OCI-LY7 (cell line): ENCODE measurements around the gene MN1. TPM values are rescaled to one million over a fixed set of nuclear protein-coding genes. Genes with fewer than 3 reads are reported as not detected.

Experiments used
- BruUV-seq: library from RNA; stranded (reverse); fragments of 400-500 nt; replicated peaks from 2 replicates; lab custom pipeline; 2021; lab: Mats Ljungman, UMichigan
- CTCF ChIA-PET: fragments of 300-600 bp; sonication (Branson Sonifier 250); formaldehyde crosslinking; loops from one replicate; lab custom pipeline; 2022; ENCODE audit warnings: antibody characterized with exemption; ENCODE audit not compliant: unreplicated experiment; lab: Charles Lee
- POLR2A ChIA-PET: fragments of 300-600 bp; sonication (Branson Sonifier 250); formaldehyde crosslinking; loops from one replicate; lab custom pipeline; 2022; ENCODE audit warnings: antibody characterized with exemption; lab: Charles Lee
- DNase-seq: peaks from one replicate; pipeline ENCODE4 v3.0.0-alpha.2; 2015; ENCODE audit warnings: low spot score
- H2AFZ ChIP-seq: fragments of 200-600 bp; sonication (generic), shearing (Covaris generic); 2 replicates; pipeline ENCODE4 v1.6.1; 2014; ENCODE audit warnings: mild to moderate bottlenecking, antibody characterized with exemption, low read length, moderate library complexity
- H3K27ac ChIP-seq: fragments of 200-600 bp; sonication (generic); 2 replicates; pipeline ENCODE4 v1.5.1; 2014; ENCODE audit warnings: mixed run types, low read depth, mild to moderate bottlenecking, moderate library complexity, low read length, inconsistent platforms; ENCODE audit not compliant: poor library complexity, severe bottlenecking
- H3K36me3 ChIP-seq: fragments of 200-600 bp; sonication (generic); 2 replicates; pipeline ENCODE4 v1.6.1; 2014; ENCODE audit warnings: mild to moderate bottlenecking, antibody characterized with exemption, low read length, moderate library complexity, mixed read lengths; ENCODE audit not compliant: insufficient read depth
- H3K4me1 ChIP-seq: fragments of 200-600 bp; sonication (generic); 2 replicates; pipeline ENCODE4 v1.5.1; 2014; ENCODE audit warnings: mild to moderate bottlenecking, low read length; ENCODE audit not compliant: insufficient read depth, poor library complexity, severe bottlenecking
- H3K4me2 ChIP-seq: fragments of 200-600 bp; sonication (generic); 2 replicates; pipeline ENCODE4 v1.6.1; 2014; ENCODE audit warnings: mild to moderate bottlenecking, low read length
- H3K4me3 ChIP-seq: fragments of 200-600 bp; sonication (generic); 2 replicates; pipeline ENCODE4 v1.5.1; 2014; ENCODE audit warnings: mild to moderate bottlenecking, low read depth, low read length; ENCODE audit not compliant: poor library complexity, severe bottlenecking
- H3K79me2 ChIP-seq: fragments of 200-600 bp; sonication (generic); 2 replicates; pipeline ENCODE4 v1.6.1; 2016; ENCODE audit warnings: low read depth, mild to moderate bottlenecking, low read length, moderate library complexity, mixed read lengths; ENCODE audit not compliant: insufficient read depth
- H3K9me2 ChIP-seq: fragments of 200-600 bp; sonication (generic); 2 replicates; pipeline ENCODE4 v1.6.1; 2016; ENCODE audit warnings: mild to moderate bottlenecking, low read length, mixed read lengths; ENCODE audit not compliant: insufficient read depth
- H3K9me3 ChIP-seq: fragments of 200-600 bp; sonication (generic); 2 replicates; pipeline ENCODE4 v1.6.1; 2014; ENCODE audit warnings: mild to moderate bottlenecking, mixed run types, low read length, mixed read lengths
- H4K20me1 ChIP-seq: fragments of 200-600 bp; sonication (generic); 2 replicates; pipeline ENCODE4 v1.6.1; 2014; ENCODE audit warnings: mild to moderate bottlenecking, antibody characterized with exemption, low read length, moderate library complexity, mixed read lengths; ENCODE audit not compliant: insufficient read depth
- EZH2phosphoT487 ChIP-seq: fragments of 200-600 bp; sonication (generic); IDR thresholded peaks from 2 replicates; pipeline ENCODE4 v1.6.1; 2018; ENCODE audit warnings: low read depth, borderline replicate concordance, mild to moderate bottlenecking, mixed run types, antibody characterized with exemption, low read length, moderate library complexity, mixed read lengths
- intact Hi-C: fragments of 100-400 bp; cut with micrococcal nuclease; formaldehyde crosslinking; loops from one replicate; pipeline ENCODE4 v1.10.0; 2022; ENCODE audit not compliant: unreplicated experiment
- total RNA-seq, 2 experiments: library from RNA; depleted of rRNA in 1 of 2; stranded (reverse); fragments of >200 nt in 1 of 2; shearing (Covaris generic) in 1 of 2; gene quantifications; 2 replicates each; pipeline ENCODE4 v1.2.3, GENCODE V29; 2014 to 2022
- TF ChIP-seq, protein P1 (sequence below): fragments of 200-600 bp; sonication (generic); conservative IDR thresholded peaks from 2 replicates; pipeline ENCODE4 v1.5.1; 2014; ENCODE audit warnings: mild to moderate bottlenecking, antibody characterized with exemption, low read length, moderate library complexity, mixed read lengths

The MN1 gene
- total RNA-seq, 2 experiments from 2014 or later = 0.47 TPM; not detected in 1

DNA sequence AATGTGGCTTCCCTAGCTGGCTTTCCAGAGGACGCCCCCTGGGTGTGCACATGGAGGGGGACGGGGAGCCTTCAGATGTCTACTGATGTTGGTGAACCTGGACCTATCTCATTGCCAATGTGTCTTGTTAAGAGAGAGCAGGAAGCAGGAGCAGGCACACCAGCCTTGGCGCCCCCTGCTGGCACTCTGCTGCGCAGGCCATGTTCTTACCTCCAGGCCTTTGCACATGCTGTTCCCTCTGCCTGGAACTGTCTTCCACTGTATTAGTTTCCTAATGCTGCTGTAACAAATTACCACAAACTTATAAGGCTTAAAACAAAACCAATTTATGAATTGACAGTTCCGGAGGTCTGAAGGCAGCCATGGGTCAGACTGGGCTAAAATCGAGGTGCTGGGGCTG, 23.6 kb upstream of the MN1 start:
- ChIA-PET CTCF (no interaction called here), POLR2A (no interaction called here)
- H3K4me2 ChIP-seq = no peak overlapping the region
- no peaks in the 10 kb centered on the region for H4K20me1 ChIP-seq
- no peaks in the 10 kb centered on the region for H3K4me1 ChIP-seq
- no peak overlapping the region for H2AFZ ChIP-seq
- no TSS peak for BruUV-seq
- no peak for TF ChIP-seq EZH2phosphoT487
- TF ChIP-seq, protein P1, sequence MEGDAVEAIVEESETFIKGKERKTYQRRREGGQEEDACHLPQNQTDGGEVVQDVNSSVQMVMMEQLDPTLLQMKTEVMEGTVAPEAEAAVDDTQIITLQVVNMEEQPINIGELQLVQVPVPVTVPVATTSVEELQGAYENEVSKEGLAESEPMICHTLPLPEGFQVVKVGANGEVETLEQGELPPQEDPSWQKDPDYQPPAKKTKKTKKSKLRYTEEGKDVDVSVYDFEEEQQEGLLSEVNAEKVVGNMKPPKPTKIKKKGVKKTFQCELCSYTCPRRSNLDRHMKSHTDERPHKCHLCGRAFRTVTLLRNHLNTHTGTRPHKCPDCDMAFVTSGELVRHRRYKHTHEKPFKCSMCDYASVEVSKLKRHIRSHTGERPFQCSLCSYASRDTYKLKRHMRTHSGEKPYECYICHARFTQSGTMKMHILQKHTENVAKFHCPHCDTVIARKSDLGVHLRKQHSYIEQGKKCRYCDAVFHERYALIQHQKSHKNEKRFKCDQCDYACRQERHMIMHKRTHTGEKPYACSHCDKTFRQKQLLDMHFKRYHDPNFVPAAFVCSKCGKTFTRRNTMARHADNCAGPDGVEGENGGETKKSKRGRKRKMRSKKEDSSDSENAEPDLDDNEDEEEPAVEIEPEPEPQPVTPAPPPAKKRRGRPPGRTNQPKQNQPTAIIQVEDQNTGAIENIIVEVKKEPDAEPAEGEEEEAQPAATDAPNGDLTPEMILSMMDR = peak; percentile 79
- H3K27ac ChIP-seq = no peak overlapping the region
- no peaks in the 10 kb centered on the region for H3K79me2 ChIP-seq
- no peaks in the 10 kb centered on the region for H3K36me3 ChIP-seq
- intact Hi-C loops = no loop called here
- no peaks in the 10 kb centered on the region for H3K9me2 ChIP-seq
- no peaks in the 10 kb centered on the region for H3K9me3 ChIP-seq
- H3K4me3 ChIP-seq = no peak overlapping the region
- DNase-seq = peak; percentile 12

DNA sequence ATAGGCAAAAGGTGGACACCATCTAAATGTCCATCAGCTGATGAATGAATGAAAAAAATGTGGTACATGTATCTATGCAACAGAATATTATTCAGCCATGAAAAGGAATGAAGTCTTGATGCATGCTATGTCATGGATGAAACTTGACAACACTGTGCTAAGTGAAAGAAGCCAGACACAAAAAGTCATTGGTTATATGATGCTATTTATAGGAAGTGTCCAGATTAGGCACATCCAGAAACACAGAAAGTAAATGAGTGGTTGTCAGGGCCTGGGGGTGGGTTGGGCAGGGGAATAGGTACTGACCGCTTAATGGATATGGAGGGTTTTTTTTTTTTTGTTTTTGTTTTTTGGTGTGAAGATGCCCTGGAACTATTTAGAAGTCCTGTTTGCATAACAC, 21.7 kb upstream of the MN1 start:
- ChIA-PET POLR2A (no interaction called here), CTCF (no interaction called here)
- no peak for DNase-seq
- Histone ChIP-seq H3K4me3 (no peak overlapping the region), H2AFZ (no peak overlapping the region), H3K36me3 (no peaks in the 10 kb centered on the region), H3K9me3 (no peaks in the 10 kb centered on the region), H3K79me2 (no peaks in the 10 kb centered on the region), H3K27ac (no peak overlapping the region), H3K4me2 (no peak overlapping the region), H3K4me1 (no peaks in the 10 kb centered on the region), H3K9me2 (no peaks in the 10 kb centered on the region), H4K20me1 (no peaks in the 10 kb centered on the region)
- no peak for TF ChIP-seq EZH2phosphoT487
- TF ChIP-seq, protein P1 = no peak
- no TSS peak for BruUV-seq
- intact Hi-C loops = no loop called here

DNA sequence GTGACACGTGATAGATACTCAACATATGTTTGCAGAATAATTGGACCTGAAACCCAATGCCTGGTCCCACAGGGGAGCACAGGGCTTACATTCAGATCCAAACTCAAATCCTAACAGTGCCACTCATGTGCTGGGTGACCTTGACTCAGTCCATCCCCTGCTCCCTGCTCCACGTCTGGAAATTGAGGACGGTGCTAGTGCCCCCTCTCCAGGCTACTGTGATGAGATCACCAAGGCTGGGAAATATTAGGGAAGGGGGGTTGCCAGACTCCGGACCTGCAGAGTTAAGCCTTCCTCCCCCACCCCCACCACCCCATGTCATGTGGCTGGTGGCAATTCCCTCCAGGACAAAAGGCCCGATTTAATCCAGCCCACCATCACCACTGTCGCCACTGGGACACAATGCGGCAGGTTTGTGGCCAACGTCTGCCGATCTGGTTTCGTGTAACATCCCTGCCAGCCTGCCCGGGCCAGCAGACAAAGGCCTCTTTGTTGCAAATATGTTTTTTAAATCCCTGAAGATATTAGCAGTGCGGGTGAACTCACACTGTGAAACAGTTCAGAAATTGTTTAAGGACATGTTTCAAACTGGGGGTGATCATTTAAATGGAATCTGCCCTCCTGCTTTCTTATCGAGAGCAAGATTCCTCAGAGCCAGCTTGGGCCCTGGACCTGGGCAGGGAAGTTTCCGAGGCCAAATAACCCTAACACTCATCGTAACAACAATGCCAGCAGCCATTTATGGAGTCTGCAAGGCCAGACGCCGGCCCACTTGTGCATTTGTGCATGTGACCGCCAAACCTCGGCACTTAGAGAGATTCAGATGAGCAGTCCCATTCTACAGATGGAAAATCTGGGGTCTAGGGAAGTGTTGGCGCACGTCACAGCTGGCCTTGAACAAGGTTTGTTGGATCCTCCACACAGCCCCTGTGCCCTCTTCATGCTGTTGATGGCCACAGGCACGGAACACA, 19.6 kb upstream of the MN1 start:
- intact Hi-C loops = no loop called here

More for the DNA sequence above, 19.6 kb upstream of the MN1 start:
- Histone ChIP-seq H3K4me3 (no peak overlapping the region), H4K20me1 (no peaks in the 10 kb centered on the region), H3K4me2 (no peak overlapping the region), H3K79me2 (no peaks in the 10 kb centered on the region), H3K9me3 (no peaks in the 10 kb centered on the region), H3K27ac (no peak overlapping the region), H2AFZ (no peak overlapping the region), H3K9me2 (no peaks in the 10 kb centered on the region), H3K36me3 (no peaks in the 10 kb centered on the region), H3K4me1 (no peaks in the 10 kb centered on the region)
- TF ChIP-seq, protein P1 = no peak
- TF ChIP-seq EZH2phosphoT487 = no peak
- POLR2A ChIA-PET = no interaction called here
- CTCF ChIA-PET = no interaction called here
- BruUV-seq = no TSS peak
- DNase-seq = no peak
